Central memory CD4-positive, alpha-beta T cell (primary cell): ENCODE data around the gene AUTS2.
A peak's percentile ranks its signal among the peaks of the same experiment; 100 is the strongest.
"Not testable (repeated sequence)": the region's sequence is repeated elsewhere in the genome, so short reads cannot be mapped to it uniquely, and the experiment has no call there.

Experiments
- DNase-seq: peaks from one replicate; pipeline ENCODE4 v3.0.0; 2022

The AUTS2 gene

GRCh38 chr7:70781922-70782311 lies 1183.6 kb downstream of the AUTS2 start:
- no peak for DNase-seq

GRCh38 chr7:70782796-70783195 lies 1184.5 kb downstream of the AUTS2 start:
- no peak for DNase-seq

GRCh38 chr7:70785427-70785826 lies 1187.2 kb downstream of the AUTS2 start:
- DNase-seq = no peak

- no peak for DNase-seq
Measured at GRCh38 chr7:70786076-70786475, 1187.8 kb downstream of the AUTS2 start.

- DNase-seq = no peak
Measured at GRCh38 chr7:70787286-70787685, 1189.0 kb downstream of the AUTS2 start.

GRCh38 chr7:70787771-70788170 lies 1189.5 kb downstream of the AUTS2 start:
- DNase-seq = peak; percentile 49

- peak; percentile 88 for DNase-seq
Measured at GRCh38 chr7:70788276-70788675, 1190.0 kb downstream of the AUTS2 start.

- DNase-seq = no peak
Measured at GRCh38 chr7:70789481-70790214, 1191.4 kb downstream of the AUTS2 start.

- DNase-seq = no peak
Measured at GRCh38 chr7:70790215-70791073, 1192.2 kb downstream of the AUTS2 start.

- DNase-seq = no peak
Measured at GRCh38 chr7:70791341-70791740, 1193.1 kb downstream of the AUTS2 start.

- DNase-seq = no peak
Measured at GRCh38 chr7:70793060-70793459, 1194.8 kb downstream of the AUTS2 start.

GRCh38 chr7:70793821-70794220 lies 1195.5 kb downstream of the AUTS2 start:
- DNase-seq = no peak

- no peak for DNase-seq
Measured at GRCh38 chr7:70794962-70795361, 1196.7 kb downstream of the AUTS2 start.

- no peak for DNase-seq
Measured at GRCh38 chr7:70795948-70796347, 1197.7 kb downstream of the AUTS2 start.

GRCh38 chr7:70797109-70797514 lies 1198.8 kb downstream of the AUTS2 start:
- peak; percentile 14 for DNase-seq

GRCh38 chr7:70799841-70800405 lies 1201.6 kb downstream of the AUTS2 start:
- no peak for DNase-seq

GRCh38 chr7:70805360-70805759 lies 1207.1 kb downstream of the AUTS2 start:
- no peak for DNase-seq

- DNase-seq = no peak
Measured at GRCh38 chr7:70807650-70808049, 1209.4 kb downstream of the AUTS2 start.

- DNase-seq = no peak
Measured at GRCh38 chr7:70808876-70809275, 1210.6 kb downstream of the AUTS2 start.

GRCh38 chr7:70810558-70811139 lies 1212.4 kb downstream of the AUTS2 start:
- no peak for DNase-seq

GRCh38 chr7:70812511-70812910 lies 1214.2 kb downstream of the AUTS2 start:
- DNase-seq = no peak

GRCh38 chr7:70822490-70822889 lies 1224.2 kb downstream of the AUTS2 start:
- not testable (repeated sequence) for DNase-seq
